Pericardium fibroblast (primary cell): ENCODE results near the gene BOLA1. TPM values are rescaled to one million over a fixed set of nuclear protein-coding genes. Genes with fewer than 3 reads are reported as not detected.

Experiments used
- total RNA-seq: library from RNA; depleted of rRNA; stranded (reverse); fragments of >200 nt; gene quantifications from 2 replicates; pipeline ENCODE4 v1.2.3, GENCODE V29; 2015

Gene BOLA1, protein sequence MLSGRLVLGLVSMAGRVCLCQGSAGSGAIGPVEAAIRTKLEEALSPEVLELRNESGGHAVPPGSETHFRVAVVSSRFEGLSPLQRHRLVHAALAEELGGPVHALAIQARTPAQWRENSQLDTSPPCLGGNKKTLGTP
- 12.4 and 17.6 TPM in 2 replicates for total RNA-seq

GRCh38 chr1:149899460-149900284 lies at the start of gene BOLA1:
Gene BOLA1, plus strand, starts transcription at chr1:149899568. Its CDS starts 492 bp downstream, at chr1:149900060.

DNA sequence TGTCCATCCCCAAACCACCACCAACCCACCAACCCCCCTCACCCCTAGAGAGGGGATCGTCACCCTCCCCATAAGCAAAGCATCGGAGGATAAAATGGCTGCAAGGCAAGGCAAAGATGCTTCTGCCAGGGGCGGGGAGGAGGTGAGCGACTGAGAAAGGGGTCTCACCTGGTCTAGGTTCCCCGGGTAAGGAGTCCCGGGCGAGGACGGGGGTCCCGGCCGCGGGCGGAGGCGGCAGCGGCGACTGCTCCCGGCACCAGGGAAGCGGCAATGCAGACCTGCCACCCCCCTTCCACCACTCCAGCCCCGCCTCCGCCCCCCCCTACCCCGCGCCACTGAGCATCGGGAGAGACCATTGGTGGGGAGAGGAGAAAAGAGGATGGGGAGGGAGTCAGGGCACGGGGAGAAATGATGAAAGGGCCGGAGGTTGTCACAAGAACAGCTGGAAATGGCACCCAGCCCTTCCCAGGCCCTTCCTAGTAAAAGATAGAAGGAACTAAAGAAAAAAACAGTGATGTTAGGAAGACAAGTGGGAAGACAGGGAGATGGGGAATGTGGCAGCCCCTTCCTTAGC lies 18.3 kb downstream of the BOLA1 start, which contains the start of gene SV2A:
Gene SV2A (minus strand): TSS at position 274 of the 574 bp plus-strand sequence. CDS start 4,004 bp downstream, outside the sequence.

GRCh38 chr1:149927563-149928400 lies 28.4 kb downstream of the BOLA1 start, which contains the start of gene SF3B4:
Gene SF3B4, minus strand, starts transcription at chr1:149927803. Its CDS starts 44 bp downstream, at chr1:149927759.

GRCh38 chr1:149936170-149936991 lies 37.0 kb downstream of the BOLA1 start, which contains the start of gene MTMR11:
Gene MTMR11, minus strand, starts transcription at chr1:149936879. Its CDS starts 232 bp downstream, at chr1:149936647.

Other genes starting within 250 kb of the BOLA1 start
- gene FCGR1A, start 116.9 kb upstream of the BOLA1 start, total RNA-seq, result not detected in 2 replicates
- 5.8 and 7.5 TPM in 2 replicates for gene SV2A, start 18.3 kb downstream of the BOLA1 start, total RNA-seq
- 6.7 and 8.3 TPM in 2 replicates for gene SF3B4, start 28.2 kb downstream of the BOLA1 start, total RNA-seq
- gene MTMR11, start 37.3 kb downstream of the BOLA1 start, total RNA-seq, result 3.1 and 3.9 TPM in 2 replicates
- 7.0 and 7.1 TPM in 2 replicates for gene OTUD7B, start 111.2 kb downstream of the BOLA1 start, total RNA-seq
- gene VPS45, start 168.2 kb downstream of the BOLA1 start, total RNA-seq, result 17.2 and 22.5 TPM in 2 replicates